ENCODE results near the gene PIP5K1A.
"Not testable (repeated sequence)": the region's sequence is repeated elsewhere in the genome, so short reads cannot be mapped to it uniquely, and the experiment has no call there.

Gene PIP5K1A

DNA sequence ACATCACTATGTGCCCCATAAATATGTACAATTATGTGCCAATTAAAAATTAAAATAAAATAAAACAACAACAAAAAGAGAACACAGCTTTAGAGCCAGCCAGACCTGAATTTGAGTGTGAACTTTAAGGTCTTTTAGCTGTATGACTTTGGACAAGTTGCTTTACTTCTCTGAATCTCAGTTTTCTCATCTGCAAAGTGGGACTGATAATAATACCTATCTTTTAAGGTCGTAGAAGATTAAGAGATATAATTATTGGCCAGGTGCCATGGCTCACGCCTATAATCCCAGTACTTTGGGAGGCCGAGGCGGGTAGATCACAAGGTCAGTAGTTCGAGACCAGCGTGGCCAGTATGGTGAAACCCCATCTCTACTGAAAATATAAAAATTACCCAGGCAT lies 5.0 kb upstream of the PIP5K1A start:
- no peak for DNase-seq

DNA sequence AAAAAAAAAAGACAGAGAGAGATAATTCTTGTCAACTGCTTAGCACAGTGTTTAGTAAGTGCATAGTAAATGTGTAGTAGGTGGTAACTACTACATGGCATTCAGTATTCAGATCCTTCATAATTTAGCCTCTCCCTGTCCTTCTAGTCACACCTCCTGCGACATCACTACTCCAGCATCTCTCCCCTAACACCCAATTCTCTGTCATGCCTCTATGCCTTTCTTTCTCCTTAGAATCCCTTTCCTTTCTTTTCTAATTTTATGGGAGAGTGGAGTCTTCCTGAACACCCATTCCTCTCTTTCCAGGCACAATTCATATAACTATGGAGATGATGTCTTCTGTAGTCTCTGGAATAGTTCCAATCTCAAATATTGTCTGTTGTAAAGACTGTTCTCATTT lies 4.5 kb upstream of the PIP5K1A start:
- no peak for DNase-seq

- DNase-seq = not testable (repeated sequence)
These were observed 3.3 kb upstream of the PIP5K1A start for GRCh38 chr1:151194894-151195594.

GRCh38 chr1:151196292-151196800 lies 2.0 kb upstream of the PIP5K1A start:
- peak; percentile 72 for DNase-seq

DNA sequence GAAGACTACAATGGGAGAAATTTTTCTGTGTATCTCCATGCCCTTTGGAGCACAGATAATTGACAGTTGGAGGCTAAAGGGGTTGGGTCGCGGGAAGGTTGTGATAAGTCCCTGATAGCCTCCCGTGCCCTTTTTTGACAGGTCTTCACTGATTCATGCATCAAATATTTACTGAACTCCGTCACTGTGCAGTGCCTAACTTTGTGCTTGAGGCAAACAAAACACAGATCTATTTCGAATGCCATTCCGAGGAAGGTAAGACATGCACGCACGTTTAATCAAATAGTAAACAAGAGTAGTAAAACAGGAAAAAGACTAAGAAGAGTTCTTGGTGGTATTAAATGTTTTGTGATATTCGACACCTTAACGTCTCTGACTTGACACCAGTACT lies 494 bp upstream of the PIP5K1A start:
- DNase-seq = no peak

DNA sequence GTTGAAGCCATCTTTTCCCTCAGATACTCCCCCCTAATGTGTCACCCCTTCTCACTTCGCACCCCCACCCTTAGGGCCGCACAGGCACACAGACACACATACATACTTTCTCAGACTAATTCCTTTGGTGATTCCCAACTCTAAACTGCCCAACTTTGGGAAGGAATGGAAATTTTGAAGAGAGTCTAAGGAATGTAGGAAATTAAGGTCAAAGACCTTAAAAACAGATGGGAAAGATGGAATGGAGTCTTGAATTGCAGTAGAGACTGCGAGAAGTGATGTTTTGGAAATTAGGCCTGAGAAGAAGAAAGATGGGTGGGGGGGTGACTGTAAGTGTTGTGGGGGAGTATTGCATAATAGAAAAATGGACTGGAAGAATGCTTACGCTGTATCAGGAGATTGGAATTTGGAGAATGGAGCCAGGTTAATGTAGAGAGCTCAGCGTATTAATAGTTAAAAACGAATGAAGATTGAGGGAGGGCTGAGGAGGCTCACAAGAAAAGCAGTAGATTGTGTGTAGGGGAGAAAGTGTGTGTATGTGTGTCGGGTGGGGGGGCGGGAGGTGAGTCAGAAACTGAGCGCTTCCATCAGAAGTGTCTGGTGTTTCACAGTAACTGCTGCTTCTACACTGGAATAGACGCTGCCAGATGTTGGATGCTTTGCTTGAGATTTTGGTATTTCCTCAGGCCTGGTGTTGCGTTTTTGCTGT lies 1.7 kb downstream of the PIP5K1A start:
- DNase-seq = no peak

GRCh38 chr1:151205381-151205965 lies 7.1 kb downstream of the PIP5K1A start:
- DNase-seq = not testable (repeated sequence)

DNA sequence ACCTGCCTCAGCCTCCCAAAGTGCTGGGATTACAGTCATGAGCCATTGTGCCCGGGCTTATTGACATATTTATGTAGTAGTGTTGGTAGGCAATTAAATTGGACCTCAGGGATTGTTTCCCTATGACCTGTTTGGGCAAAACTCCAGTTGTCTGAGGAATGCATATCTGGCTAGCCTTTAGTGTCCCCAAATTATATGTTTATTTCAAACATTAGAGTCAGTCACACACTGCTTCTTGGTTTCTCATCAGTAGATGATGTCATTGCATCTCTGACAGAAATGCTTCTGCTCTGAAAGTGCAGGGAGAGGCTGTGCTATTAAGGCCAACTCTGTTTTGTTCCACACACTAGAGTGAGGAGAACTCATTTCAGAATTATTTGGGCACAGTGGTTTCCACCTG lies 12.5 kb downstream of the PIP5K1A start:
- DNase-seq = no peak

DNA sequence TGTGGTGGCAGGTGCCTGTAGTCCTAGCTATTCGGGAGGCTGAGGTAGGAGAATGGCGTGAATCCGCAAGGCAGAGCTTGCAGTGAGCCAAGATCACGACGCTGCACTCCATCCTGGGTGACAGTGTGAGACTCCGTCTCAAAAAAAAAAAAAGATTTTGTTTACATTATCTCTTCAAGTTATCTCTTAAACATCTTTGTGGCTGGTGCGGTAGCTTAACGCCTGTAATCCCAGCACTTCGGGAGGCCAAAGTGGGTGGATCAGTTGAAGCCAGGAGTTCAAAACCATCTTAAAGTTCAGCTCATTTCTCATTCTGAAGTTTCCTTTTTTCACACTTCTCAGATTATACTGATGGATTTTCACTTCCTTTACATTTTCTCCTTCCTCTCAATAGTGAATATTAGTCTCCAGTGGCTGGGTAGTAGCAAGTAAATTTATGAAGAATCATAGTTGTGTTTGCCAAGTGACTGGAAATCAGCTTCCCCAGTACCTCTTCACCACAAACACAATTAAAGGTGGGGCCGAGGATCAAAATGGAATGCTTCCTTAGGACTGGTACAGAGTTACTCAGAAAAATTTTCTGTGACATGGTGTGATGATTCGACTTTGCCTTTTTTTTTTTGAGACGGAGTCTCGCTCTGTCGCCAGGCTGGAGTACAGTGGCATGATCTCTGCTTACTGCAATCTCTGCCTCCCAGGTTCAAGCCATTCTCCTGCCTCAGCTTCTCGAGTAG lies 13.8 kb downstream of the PIP5K1A start:
- no peak for DNase-seq

DNA sequence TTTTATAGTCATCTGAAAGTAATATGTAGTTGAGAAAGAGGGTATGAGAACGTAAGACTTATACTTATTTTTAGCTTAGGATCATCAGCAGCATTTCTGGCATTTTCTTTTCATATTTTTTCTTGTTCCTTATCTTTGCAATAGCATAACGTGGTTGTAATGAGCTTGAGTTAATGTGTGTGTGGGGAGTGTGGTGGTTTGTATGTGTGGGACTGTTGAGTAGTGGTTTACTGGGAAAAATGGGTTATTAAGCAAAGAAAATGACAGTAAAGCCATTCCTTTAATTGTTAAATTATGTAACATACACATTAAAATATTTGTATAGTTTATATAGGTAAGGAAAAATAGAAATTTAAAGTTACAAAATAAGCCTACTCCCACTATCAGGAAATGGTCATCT lies 15.2 kb downstream of the PIP5K1A start:
- no peak for DNase-seq

DNA sequence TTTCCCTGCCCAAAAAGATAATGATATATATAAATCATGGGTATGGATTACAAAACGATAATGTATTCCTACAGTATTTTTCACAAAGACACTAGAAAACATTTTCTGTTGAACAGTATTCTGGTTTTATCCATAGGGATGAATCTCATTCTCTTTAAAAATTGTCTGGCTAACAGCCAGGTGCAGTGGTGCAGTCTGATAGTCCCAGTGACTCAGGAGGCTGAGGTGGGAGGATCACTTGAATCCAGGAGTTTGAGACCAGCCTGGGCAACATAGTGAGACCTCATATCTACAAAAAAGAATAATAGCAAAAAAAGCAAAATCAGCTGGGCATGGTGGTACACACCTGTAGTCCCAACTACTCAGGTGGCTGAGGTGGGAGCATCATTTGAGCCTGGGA lies 23.3 kb downstream of the PIP5K1A start:
- DNase-seq = no peak

DNA sequence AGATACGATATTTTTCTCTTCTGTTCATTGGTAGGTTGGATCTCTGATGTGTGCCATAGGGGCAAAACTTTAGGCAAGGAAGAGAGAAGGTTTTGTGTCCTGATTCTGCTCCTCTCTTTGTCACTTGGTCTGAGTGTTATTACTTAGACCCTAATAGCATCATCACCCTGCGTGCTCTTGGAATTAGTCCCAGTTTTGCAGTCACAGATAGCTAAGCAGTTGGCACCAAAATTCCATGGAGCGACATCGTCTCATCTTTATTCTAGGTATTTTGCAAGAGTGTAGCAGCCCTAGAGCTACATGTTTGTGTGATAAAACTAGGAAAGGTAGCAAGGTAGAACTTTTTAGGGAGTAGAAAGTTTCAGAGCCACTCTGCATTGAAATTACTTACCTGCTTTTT lies 23.8 kb downstream of the PIP5K1A start:
- no peak for DNase-seq

DNA sequence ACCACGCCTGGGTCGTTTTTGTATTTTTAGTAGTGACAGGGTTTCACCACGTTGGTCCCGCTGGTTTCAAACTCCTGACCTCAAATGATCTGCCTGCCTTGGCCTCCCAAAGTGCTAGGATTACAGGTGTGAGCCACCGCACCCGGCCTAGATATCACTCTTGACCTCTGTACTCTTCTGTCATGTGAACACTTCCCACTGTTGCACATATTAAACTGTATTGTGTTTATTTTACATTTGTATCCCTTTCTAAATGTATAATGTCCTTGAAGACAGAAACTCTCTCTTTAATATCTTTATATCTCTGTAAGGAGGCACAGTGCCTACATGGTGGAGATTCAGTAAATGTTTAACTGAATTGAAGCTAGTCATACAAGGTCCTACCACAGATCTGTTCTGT lies 36.9 kb downstream of the PIP5K1A start:
- no peak for DNase-seq

DNA sequence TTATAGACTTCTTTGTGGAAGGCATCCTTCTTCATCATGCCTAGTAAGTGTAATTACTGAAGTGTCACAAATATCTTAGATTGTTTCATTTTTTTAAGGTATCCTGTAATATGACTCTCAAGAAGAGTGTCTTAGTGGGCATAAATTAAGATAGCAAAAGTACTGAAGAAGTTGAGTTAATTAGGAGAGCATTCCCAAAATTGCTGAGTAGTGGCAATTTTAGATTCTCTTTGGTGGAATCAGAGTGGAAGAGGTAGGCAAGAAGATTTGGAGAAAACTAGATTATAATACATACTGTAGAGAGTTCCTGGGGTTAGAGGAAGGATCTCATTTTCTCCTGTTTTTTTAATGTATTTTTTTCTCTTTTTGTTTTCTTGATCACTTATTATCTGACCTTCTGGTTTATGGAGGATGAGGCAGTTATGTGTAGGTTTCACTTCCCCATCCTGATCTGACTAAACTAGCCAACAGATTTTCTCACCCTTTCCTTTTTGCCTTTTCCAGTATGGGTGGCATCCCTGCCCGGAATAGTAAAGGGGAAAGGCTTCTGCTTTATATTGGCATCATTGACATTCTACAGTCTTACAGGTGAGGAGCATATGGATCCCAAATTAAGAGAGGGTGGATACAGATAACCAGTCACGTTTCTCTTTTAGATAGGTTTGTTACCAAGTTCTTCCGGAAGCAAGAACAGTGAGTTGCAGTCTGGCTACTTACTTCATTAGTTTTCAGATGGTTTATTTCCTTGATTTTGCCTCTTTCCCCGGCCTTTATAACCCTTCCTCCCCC lies 39.5 kb downstream of the PIP5K1A start:
- no peak for DNase-seq

DNA sequence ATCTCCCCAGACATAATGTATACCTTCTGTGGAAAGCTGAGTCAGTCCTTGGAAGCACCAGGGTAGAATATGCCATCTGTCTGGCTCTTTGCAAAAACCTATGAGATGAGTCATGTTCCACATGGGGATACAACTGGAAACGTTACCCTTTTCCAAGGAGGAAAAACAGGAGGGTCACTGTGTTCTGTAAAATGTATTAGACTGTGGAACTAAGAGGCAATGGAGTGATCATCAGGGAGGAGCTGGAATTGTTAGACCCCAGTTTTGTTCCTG lies 40.1 kb downstream of the PIP5K1A start:
- DNase-seq = no peak

DNA sequence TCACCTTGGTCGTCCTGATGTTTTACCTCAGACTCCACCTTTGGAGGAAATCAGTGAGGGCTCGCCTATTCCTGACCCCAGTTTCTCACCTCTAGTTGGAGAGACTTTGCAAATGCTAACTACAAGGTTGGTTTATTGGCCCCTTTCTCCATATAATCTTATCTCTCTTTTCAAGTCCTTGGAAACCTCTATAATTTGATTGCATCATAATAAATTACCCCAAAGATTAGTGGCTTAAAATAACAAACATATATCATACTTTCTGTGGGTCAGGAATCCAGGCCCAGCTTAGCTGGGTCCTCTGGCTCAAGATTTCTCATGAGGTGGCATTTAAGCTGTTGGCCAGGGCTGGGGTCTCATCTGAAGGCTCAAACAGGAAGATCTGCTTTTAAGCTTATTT lies 44.1 kb downstream of the PIP5K1A start:
- no peak for DNase-seq

DNA sequence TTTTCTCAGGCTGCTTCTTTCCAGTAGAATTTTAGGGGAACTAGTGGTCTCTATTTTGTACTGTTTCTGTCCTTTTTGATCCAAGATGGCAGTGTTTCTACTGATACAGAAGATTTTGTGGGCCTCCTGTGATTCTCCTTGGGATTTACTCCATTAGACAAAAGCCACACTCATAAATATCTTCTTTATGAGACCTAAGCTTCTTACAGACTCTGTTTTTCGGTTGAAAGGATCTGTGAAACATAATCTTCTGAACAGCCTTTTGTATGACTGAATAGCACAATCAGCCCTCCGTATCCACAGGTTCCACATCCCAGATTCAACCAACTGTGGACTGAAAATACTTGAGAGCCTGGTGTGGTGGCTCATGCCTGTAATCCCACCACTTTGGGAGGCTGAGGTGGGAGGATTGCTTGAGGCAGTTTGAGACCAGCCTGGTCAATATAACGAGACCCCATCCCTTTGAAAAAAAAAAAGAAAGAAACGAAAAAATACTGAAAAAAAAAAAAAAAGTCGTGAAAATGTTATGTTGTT lies 45.4 kb downstream of the PIP5K1A start:
- no peak for DNase-seq

DNA sequence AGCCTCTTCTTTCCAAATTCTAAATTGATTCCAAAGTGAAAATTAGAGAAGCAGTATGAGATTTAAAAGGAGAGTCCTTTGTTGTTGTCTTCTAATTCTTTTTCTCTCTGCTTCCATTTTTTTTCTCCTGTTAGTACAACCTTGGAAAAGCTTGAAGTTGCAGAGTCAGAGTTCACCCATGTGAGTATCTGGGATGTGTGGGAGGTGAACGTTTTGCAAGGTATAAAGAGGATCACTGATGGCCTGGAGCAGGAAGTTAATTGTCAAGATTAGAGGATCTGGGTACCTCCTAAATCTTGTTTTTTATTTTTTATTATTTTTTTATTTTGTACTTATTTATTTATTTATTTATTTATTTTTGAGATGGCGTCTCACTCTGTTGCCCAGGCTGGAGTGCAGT lies 48.4 kb downstream of the PIP5K1A start:
- DNase-seq = no peak

- peak; percentile 69 for DNase-seq
These were observed 53.5 kb downstream of the PIP5K1A start for GRCh38 chr1:151251656-151252470.

GRCh38 chr1:151254217-151255213 lies 56.2 kb downstream of the PIP5K1A start, which contains the start of gene PSMD4:
PSMD4 (plus strand) TSS chr1:151254734; CDS start chr1:151254783, 49 bp downstream.
- DNase-seq = peak; percentile 95
